GM23338 (cell line): ENCODE results near the gene DDX18. TPM values are rescaled to one million over a fixed set of nuclear protein-coding genes. Genes with fewer than 3 reads are reported as not detected.

Source experiments
- ATAC-seq: fragments of 200-7000 bp; cut with Tn5 transposase; 3 replicates; pipeline ENCODE4 v1.9.1; 2020
- DNase-seq: peaks from one replicate; pipeline ENCODE4 v3.0.0-alpha.2; 2015; ENCODE audit warnings: low spot score
- H2AFZ ChIP-seq: fragments of 200-600 bp; sonication (generic); 2 replicates; pipeline ENCODE4 v1.8.0; 2016; ENCODE audit warnings: antibody characterized with exemption, mild to moderate bottlenecking, moderate library complexity
- H3F3A ChIP-seq: fragments of 200-600 bp; sonication (generic); replicated peaks from 2 replicates; pipeline ENCODE4 v1.8.0; 2017; ENCODE audit warnings: antibody characterized with exemption, mixed run types, low read depth
- H3K27ac ChIP-seq: fragments of 200-600 bp; sonication (generic); 2 replicates; pipeline ENCODE4 v1.6.1; 2016; ENCODE audit warnings: low read depth
- H3K27me3 ChIP-seq: fragments of 200-600 bp; sonication (generic); 2 replicates; pipeline ENCODE4 v1.8.0; 2016; ENCODE audit warnings: mild to moderate bottlenecking, mixed run types, moderate library complexity; ENCODE audit not compliant: insufficient read depth
- H3K36me3 ChIP-seq: fragments of 200-600 bp; sonication (generic); 2 replicates; pipeline ENCODE4 v1.8.0; 2016; ENCODE audit warnings: mild to moderate bottlenecking; ENCODE audit not compliant: insufficient read depth
- H3K4me1 ChIP-seq: fragments of 200-600 bp; sonication (generic); 2 replicates; pipeline ENCODE4 v1.8.0; 2016; ENCODE audit warnings: mild to moderate bottlenecking, moderate library complexity; ENCODE audit not compliant: insufficient read depth
- H3K4me2 ChIP-seq: fragments of 200-600 bp; sonication (generic); 2 replicates; pipeline ENCODE4 v1.7.1; 2017; ENCODE audit warnings: mixed run types
- H3K4me3 ChIP-seq: fragments of 200-600 bp; sonication (generic); 2 replicates; pipeline ENCODE4 v1.6.1; 2016; ENCODE audit warnings: mixed run types
- H3K79me2 ChIP-seq: fragments of 200-600 bp; sonication (generic); replicated peaks from 2 replicates; pipeline ENCODE4 v1.8.0; 2017; ENCODE audit warnings: mild to moderate bottlenecking; ENCODE audit not compliant: insufficient read depth
- H3K9me2 ChIP-seq: fragments of 200-600 bp; sonication (generic); 2 replicates; pipeline ENCODE4 v1.8.0; 2017; ENCODE audit not compliant: insufficient read depth
- H4K20me1 ChIP-seq: fragments of 200-600 bp; sonication (generic); replicated peaks from 2 replicates; pipeline ENCODE4 v1.8.0; 2017; ENCODE audit warnings: mild to moderate bottlenecking; ENCODE audit not compliant: insufficient read depth
- H3K27ac Mint-ChIP-seq: 2 replicates; pipeline ENCODE4 v1.8.0; 2020; ENCODE audit warnings: inconsistent platforms, mild to moderate bottlenecking, moderate library complexity, mixed read lengths
- H3K27me3 Mint-ChIP-seq: 3 replicates; pipeline ENCODE4 v1.8.0; 2022; ENCODE audit warnings: low read depth, mild to moderate bottlenecking, moderate library complexity, mixed read lengths, inconsistent platforms; ENCODE audit not compliant: insufficient read depth, poor library complexity
- H3K36me3 Mint-ChIP-seq: 3 replicates; pipeline ENCODE4 v1.8.0; 2021; ENCODE audit warnings: low read depth, mild to moderate bottlenecking, inconsistent platforms, moderate library complexity, mixed read lengths
- H3K4me1 Mint-ChIP-seq: 3 replicates; pipeline ENCODE4 v1.8.0; 2020; ENCODE audit warnings: mild to moderate bottlenecking, inconsistent platforms, mixed read lengths
- H3K4me3 Mint-ChIP-seq: 3 replicates; pipeline ENCODE4 v1.8.0; 2021; ENCODE audit warnings: moderate library complexity, mild to moderate bottlenecking, inconsistent platforms, mixed read lengths
- H3K9me3 Mint-ChIP-seq: 3 replicates; pipeline ENCODE4 v1.8.0; 2020; ENCODE audit warnings: moderate library complexity, mild to moderate bottlenecking, inconsistent platforms, mixed read lengths
- CREB1 ChIP-seq: fragments of 250-450 bp; sonication (Bioruptor Pico); IDR thresholded peaks from 2 replicates; pipeline ENCODE4 v1.5.0; 2020; ENCODE audit warnings: low read depth, mild to moderate bottlenecking, moderate library complexity
- EZH2 ChIP-seq: fragments of 200-600 bp; sonication (generic); IDR thresholded peaks from one replicate; pipeline ENCODE4 v1.8.0; 2017; ENCODE audit warnings: antibody characterized with exemption, mild to moderate bottlenecking, low read depth; ENCODE audit not compliant: unreplicated experiment
- EZH2phosphoT487 ChIP-seq: fragments of 200-600 bp; sonication (generic); IDR thresholded peaks from one replicate; pipeline ENCODE4 v1.8.1; 2018; ENCODE audit warnings: antibody characterized with exemption; ENCODE audit not compliant: unreplicated experiment
- JUNB ChIP-seq: IDR thresholded peaks from one replicate; pipeline ENCODE4 v1.6.1; 2016; ENCODE audit warnings: antibody characterized with exemption; ENCODE audit not compliant: unreplicated experiment
- POLR2AphosphoS5 ChIP-seq: IDR thresholded peaks from 2 replicates; pipeline ENCODE4 v1.6.1; 2016; ENCODE audit warnings: antibody characterized with exemption, low read depth
- STAT1 ChIP-seq: IDR thresholded peaks from one replicate; pipeline ENCODE4 v1.6.1; 2016; ENCODE audit warnings: antibody characterized with exemption; ENCODE audit not compliant: unreplicated experiment
- ZNF114 ChIP-seq: fragments of 250-450 bp; sonication (Bioruptor Pico); IDR thresholded peaks from 2 replicates; pipeline ENCODE4 v1.5.0; 2020; ENCODE audit warnings: mild to moderate bottlenecking, moderate library complexity
- ZNF331 ChIP-seq: fragments of 250-450 bp; sonication (Bioruptor Pico); IDR thresholded peaks from 2 replicates; pipeline ENCODE4 v1.5.0; 2020; ENCODE audit warnings: low read depth, mild to moderate bottlenecking, moderate library complexity
- polyA plus RNA-seq: library from polyadenylated mRNA; unstranded; fragments of >200 nt; fragmentation: Nextera tagmentation; extraction: Ambion mirVana; gene quantifications from 2 replicates; pipeline ENCODE4 v1.2.1, GENCODE V29; 2016
- total RNA-seq: library from RNA; depleted of rRNA; stranded (reverse); fragments of >200 nt; shearing (Covaris generic); gene quantifications from 2 replicates; pipeline ENCODE4 v1.2.3, GENCODE V29; 2014
- TF ChIP-seq, protein P1 (sequence below): IDR thresholded peaks from one replicate; pipeline ENCODE4 v1.6.1; 2018; ENCODE audit warnings: antibody characterized with exemption; ENCODE audit not compliant: unreplicated experiment
- TF ChIP-seq, protein P2 (sequence below): IDR thresholded peaks from 2 replicates; pipeline ENCODE4 v1.6.1; 2016; ENCODE audit warnings: antibody characterized with exemption
- TF ChIP-seq, protein P3 (sequence below), 2 experiments: fragments of 200-600 bp in 1 of 2; sonication (generic) in 1 of 2; conservative IDR thresholded peaks; 2 replicates each; pipeline versions ENCODE4 v1.5.1 to v1.6.1; 2016 to 2017; ENCODE audit warnings: antibody characterized with exemption in 2 of 2, low read depth in 2 of 2, mild to moderate bottlenecking in 2 of 2, moderate library complexity in 1 of 2

DDX18 gene
- total and polyA plus RNA-seq, 2 experiments from 2014 or later = 102 to 169 TPM

DNA sequence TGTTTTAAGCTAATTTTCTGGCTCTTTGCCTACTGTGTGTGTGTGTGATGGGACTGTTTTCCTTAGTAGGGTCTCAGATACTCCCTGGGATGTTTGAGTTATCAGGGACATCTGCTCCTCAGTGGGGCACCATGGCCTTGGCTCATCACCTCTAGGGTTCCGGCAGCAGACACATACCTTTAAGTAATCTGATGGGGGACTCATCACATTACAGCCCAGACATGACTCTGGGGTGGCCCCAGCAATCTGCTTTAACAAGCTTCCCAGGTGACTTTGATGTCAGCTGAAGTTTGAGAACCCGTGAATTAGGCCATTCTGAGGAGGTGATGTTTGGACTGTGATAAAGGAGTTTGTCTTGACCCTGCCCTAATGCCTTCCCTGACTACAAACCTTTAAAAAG is 38.8 kb downstream of the DDX18 start (continued):
- TF ChIP-seq EZH2phosphoT487 (no peak), CREB1 (CRISPR knock-in tag) (no peak), ZNF114 (CRISPR knock-in tag) (no peak)
- TF ChIP-seq, protein P1, sequence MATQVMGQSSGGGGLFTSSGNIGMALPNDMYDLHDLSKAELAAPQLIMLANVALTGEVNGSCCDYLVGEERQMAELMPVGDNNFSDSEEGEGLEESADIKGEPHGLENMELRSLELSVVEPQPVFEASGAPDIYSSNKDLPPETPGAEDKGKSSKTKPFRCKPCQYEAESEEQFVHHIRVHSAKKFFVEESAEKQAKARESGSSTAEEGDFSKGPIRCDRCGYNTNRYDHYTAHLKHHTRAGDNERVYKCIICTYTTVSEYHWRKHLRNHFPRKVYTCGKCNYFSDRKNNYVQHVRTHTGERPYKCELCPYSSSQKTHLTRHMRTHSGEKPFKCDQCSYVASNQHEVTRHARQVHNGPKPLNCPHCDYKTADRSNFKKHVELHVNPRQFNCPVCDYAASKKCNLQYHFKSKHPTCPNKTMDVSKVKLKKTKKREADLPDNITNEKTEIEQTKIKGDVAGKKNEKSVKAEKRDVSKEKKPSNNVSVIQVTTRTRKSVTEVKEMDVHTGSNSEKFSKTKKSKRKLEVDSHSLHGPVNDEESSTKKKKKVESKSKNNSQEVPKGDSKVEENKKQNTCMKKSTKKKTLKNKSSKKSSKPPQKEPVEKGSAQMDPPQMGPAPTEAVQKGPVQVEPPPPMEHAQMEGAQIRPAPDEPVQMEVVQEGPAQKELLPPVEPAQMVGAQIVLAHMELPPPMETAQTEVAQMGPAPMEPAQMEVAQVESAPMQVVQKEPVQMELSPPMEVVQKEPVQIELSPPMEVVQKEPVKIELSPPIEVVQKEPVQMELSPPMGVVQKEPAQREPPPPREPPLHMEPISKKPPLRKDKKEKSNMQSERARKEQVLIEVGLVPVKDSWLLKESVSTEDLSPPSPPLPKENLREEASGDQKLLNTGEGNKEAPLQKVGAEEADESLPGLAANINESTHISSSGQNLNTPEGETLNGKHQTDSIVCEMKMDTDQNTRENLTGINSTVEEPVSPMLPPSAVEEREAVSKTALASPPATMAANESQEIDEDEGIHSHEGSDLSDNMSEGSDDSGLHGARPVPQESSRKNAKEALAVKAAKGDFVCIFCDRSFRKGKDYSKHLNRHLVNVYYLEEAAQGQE = no peak

DNA sequence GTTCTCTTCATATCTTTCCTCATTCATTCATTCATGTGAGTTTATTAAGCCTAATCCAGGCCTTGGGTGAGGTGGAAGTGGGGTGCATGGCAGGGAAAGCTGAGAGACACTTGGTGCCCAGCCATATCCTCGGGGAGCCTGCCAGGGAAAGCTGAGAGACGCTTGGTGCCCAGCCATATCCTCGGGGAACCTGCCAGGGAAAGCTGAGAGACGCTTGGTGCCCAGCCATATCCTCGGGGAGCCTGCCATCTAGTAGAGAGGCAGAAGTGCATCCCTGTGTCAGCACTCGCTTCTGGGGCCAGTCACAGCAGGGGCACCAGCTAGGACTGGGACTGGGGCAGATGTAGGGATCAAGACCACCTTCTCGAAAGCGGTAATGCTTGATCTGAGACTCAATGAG is 39.4 kb downstream of the DDX18 start:
- H4K20me1 ChIP-seq = no peaks in the 10 kb centered on the region
- H3K79me2 ChIP-seq = no peaks in the 10 kb centered on the region
- Mint-ChIP-seq H3K27me3 (peaks cover 6% of the 10 kb centered on the region), H3K4me3 (no peak overlapping the region), H3K9me3 (no peaks in the 10 kb centered on the region), H3K4me1 (peaks cover 42% of the 10 kb centered on the region), H3K36me3 (no peaks in the 10 kb centered on the region), H3K27ac (no peak overlapping the region)
- H3K4me1 ChIP-seq = peaks cover 27% of the 10 kb centered on the region
- no peaks in the 10 kb centered on the region for H3K36me3 ChIP-seq
- peaks cover 13% of the 10 kb centered on the region for H3K27me3 ChIP-seq
- H3F3A ChIP-seq = 0 out of 2 replicates have a peak, but pooled peaks cover 4% of the 10 kb centered on the region
- DNase-seq (no peak), ATAC-seq (no peak)
- H3K9me2 ChIP-seq = peaks cover 8% of the 10 kb centered on the region; the same call in 1 of the 2 replicates
- no peak overlapping the region for H2AFZ ChIP-seq
- H3K4me2 ChIP-seq = no peak overlapping the region
- no peak overlapping the region for H3K27ac ChIP-seq
- H3K4me3 ChIP-seq = no peak overlapping the region
- TF ChIP-seq, protein P2, sequence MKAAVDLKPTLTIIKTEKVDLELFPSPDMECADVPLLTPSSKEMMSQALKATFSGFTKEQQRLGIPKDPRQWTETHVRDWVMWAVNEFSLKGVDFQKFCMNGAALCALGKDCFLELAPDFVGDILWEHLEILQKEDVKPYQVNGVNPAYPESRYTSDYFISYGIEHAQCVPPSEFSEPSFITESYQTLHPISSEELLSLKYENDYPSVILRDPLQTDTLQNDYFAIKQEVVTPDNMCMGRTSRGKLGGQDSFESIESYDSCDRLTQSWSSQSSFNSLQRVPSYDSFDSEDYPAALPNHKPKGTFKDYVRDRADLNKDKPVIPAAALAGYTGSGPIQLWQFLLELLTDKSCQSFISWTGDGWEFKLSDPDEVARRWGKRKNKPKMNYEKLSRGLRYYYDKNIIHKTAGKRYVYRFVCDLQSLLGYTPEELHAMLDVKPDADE = no peak
- no peak for TF ChIP-seq EZH2phosphoT487
- TF ChIP-seq EZH2 = no peak
- TF ChIP-seq POLR2AphosphoS5 = no peak
- TF ChIP-seq, protein P3, sequence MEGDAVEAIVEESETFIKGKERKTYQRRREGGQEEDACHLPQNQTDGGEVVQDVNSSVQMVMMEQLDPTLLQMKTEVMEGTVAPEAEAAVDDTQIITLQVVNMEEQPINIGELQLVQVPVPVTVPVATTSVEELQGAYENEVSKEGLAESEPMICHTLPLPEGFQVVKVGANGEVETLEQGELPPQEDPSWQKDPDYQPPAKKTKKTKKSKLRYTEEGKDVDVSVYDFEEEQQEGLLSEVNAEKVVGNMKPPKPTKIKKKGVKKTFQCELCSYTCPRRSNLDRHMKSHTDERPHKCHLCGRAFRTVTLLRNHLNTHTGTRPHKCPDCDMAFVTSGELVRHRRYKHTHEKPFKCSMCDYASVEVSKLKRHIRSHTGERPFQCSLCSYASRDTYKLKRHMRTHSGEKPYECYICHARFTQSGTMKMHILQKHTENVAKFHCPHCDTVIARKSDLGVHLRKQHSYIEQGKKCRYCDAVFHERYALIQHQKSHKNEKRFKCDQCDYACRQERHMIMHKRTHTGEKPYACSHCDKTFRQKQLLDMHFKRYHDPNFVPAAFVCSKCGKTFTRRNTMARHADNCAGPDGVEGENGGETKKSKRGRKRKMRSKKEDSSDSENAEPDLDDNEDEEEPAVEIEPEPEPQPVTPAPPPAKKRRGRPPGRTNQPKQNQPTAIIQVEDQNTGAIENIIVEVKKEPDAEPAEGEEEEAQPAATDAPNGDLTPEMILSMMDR (conservative IDR thresholded peaks at IDR 0.05; ENCODE audit: low read depth in 2 of 2) = no peak
- TF ChIP-seq JUNB = no peak
- no peak for TF ChIP-seq ZNF331 (CRISPR knock-in tag)
- TF ChIP-seq, protein P1 = no peak
- no peak for TF ChIP-seq STAT1
